Body of pancreas (tissue), 4 donors: ENCODE data around the gene TEPSIN.

Source experiments
- POLR2A ChIP-seq, 3 donors: fragments of 450-650 bp; IDR thresholded peaks; one replicate each; pipeline ENCODE4 v1.6.1; 2016; ENCODE audit warnings: antibody characterized with exemption in 3 of 3, mild to moderate bottlenecking in 2 of 3
- TF ChIP-seq, protein P1 (sequence below), 7 experiments: fragments of 450-650 bp in 4 of 7; fragments of 200-600 bp in 3 of 7; sonication (generic) in 3 of 7; IDR thresholded peaks; one replicate each; pipeline ENCODE4 v1.5.1; 2016 to 2019; ENCODE audit warnings: antibody characterized with exemption in 7 of 7

DNA sequence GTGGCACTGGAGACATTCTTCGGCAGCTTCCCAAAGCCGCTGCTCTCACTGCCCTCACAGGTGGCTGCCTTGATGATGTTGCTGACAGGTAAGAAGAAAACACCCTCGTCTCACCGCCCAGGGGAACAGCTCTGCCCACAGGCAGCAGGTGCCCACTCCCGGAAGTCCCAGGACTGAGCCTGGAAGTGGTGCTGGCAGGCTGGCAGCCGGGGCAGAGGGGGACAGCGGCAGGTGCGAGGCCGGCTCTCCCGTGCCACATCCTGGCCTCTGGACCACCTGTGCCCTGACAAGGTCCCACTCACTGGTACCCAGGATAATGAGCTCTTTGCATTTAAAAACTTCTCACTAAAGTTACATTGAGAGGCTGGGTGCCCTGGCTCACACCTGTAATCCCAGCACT is 36.5 kb downstream of the TEPSIN start:
- TF ChIP-seq, protein P1, sequence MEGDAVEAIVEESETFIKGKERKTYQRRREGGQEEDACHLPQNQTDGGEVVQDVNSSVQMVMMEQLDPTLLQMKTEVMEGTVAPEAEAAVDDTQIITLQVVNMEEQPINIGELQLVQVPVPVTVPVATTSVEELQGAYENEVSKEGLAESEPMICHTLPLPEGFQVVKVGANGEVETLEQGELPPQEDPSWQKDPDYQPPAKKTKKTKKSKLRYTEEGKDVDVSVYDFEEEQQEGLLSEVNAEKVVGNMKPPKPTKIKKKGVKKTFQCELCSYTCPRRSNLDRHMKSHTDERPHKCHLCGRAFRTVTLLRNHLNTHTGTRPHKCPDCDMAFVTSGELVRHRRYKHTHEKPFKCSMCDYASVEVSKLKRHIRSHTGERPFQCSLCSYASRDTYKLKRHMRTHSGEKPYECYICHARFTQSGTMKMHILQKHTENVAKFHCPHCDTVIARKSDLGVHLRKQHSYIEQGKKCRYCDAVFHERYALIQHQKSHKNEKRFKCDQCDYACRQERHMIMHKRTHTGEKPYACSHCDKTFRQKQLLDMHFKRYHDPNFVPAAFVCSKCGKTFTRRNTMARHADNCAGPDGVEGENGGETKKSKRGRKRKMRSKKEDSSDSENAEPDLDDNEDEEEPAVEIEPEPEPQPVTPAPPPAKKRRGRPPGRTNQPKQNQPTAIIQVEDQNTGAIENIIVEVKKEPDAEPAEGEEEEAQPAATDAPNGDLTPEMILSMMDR (IDR thresholded peaks at IDR 0.05), result no peak
- no peak for TF ChIP-seq POLR2A (IDR thresholded peaks at IDR 0.05)
